Prostate gland (tissue), 2 donors: ENCODE results near the gene PSPH. TPM values are rescaled to one million over a fixed set of nuclear protein-coding genes. Genes with fewer than 3 reads are reported as not detected.
"Not testable (repeated sequence)": the region's sequence is repeated elsewhere in the genome, so short reads cannot be mapped to it uniquely, and the experiment has no call there.

Source experiments
- DNase-seq: peaks from one replicate; pipeline ENCODE4 v3.0.0-alpha.2; 2019; ENCODE audit warnings: low spot score
- H3K27ac ChIP-seq, 2 donors: fragments of 200-600 bp; sonication (generic); 2 replicates each; pipeline ENCODE4 v1.5.1; 2017 to 2019
- H3K27me3 ChIP-seq: fragments of 200-600 bp; sonication (generic); replicated peaks from 2 replicates; pipeline ENCODE4 v1.5.1; 2019; ENCODE audit not compliant: insufficient read depth
- H3K36me3 ChIP-seq, 2 donors: fragments of 200-600 bp; sonication (generic); 1 replicate in 1 of 2; 2 replicates in 1 of 2; pipeline versions ENCODE4 v1.5.1 to v1.8.1; 2017 to 2019
- H3K4me1 ChIP-seq: fragments of 200-600 bp; sonication (generic); replicated peaks from 2 replicates; pipeline ENCODE4 v1.5.1; 2019
- H3K4me3 ChIP-seq, 2 donors: fragments of 200-600 bp; sonication (generic); 2 replicates each; pipeline ENCODE4 v1.5.1; 2017 to 2019
- H3K9me3 ChIP-seq: fragments of 200-600 bp; sonication (generic); 2 replicates; pipeline ENCODE4 v1.5.1; 2017
- CTCF ChIP-seq, 4 experiments: fragments of 200-600 bp in 2 of 4; fragments of 450-650 bp in 2 of 4; sonication (generic) in 2 of 4; IDR thresholded peaks; 1 replicate in 3 of 4; 2 replicates in 1 of 4; pipeline ENCODE4 v1.5.1; 2016 to 2019; ENCODE audit warnings: antibody characterized with exemption in 4 of 4, mild to moderate bottlenecking in 2 of 4, moderate library complexity in 2 of 4
- POLR2A ChIP-seq: fragments of 450-650 bp; IDR thresholded peaks from one replicate; pipeline ENCODE4 v1.6.1; 2016; ENCODE audit warnings: antibody characterized with exemption, mild to moderate bottlenecking
- POLR2AphosphoS5 ChIP-seq: sonication (generic); formaldehyde crosslinking; IDR thresholded peaks from one replicate; pipeline ENCODE4 v1.6.1; 2017; ENCODE audit warnings: antibody characterized with exemption
- WGBS: methylation state at CpG from one replicate; pipeline ENCODE4 v1.1.5; 2018; 5-methylcytosine and 5-hydroxymethylcytosine counted together
- intact Hi-C: fragments of 100-400 bp; cut with DNase I; formaldehyde crosslinking; loops from one replicate; pipeline ENCODE4 v1.14.2; 2022
- total RNA-seq, 2 donors: library from RNA; depleted of rRNA; stranded (reverse); fragments of >200 nt; gene quantifications; one replicate each; pipeline ENCODE4 v1.1.0, GENCODE V29; 2016

Gene PSPH
- total RNA-seq, 2 donors from 2014 or later: 25.8 to 47.1 TPM

GRCh38 chr7:56092789-56093531 lies 41.7 kb upstream of the PSPH start, which contains the start of gene PHKG1:
Gene PHKG1, minus strand, starts transcription at chr7:56092952. Its CDS starts 4,011 bp downstream, at chr7:56088941.
- DNase-seq: peak; percentile 71

DNA sequence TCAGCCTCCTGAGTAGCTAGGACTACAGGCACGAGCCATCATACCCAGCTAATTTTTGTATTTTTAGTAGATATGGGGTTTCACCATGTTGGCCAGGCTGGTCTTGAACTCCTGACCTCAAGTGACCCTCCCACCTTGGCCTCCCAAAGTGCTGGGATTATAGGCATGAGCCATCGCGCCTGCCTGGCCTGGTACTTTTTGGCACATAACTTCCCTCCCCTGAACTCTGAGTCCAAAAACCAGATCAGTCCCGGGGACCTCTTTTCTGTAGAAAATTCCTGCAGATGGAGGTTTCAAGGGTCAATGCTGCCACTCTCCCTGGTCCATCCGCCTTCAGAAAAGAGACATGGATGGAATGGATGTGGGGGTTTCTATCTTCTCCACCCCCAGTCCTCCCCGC lies 41.1 kb upstream of the PSPH start:
- H3K36me3 ChIP-seq, H3K4me3 ChIP-seq, DNase-seq, H3K27me3 ChIP-seq, intact Hi-C loops, H3K9me3 ChIP-seq, H3K4me1 ChIP-seq: not testable (repeated sequence)
- 31% methylated on average over 6 of the region's 6 CpGs for WGBS
- peak overlapping the region; percentile 46 to 71 for H3K27ac ChIP-seq

More at GRCh38 chr7:56092789-56093531, 41.7 kb upstream of the PSPH start, which contains the start of gene PHKG1:
- Histone ChIP-seq H3K27me3 (no peaks in the 10 kb centered on the region), H3K36me3 (no peaks in the 10 kb centered on the region), H3K4me1 (peaks cover 5% of the 10 kb centered on the region), H3K27ac (peak within 1 kb of the TSS; percentile 46 to 71), H3K4me3 (no peak within 1 kb of the TSS), H3K9me3 (no peaks in the 10 kb centered on the region)
- TF ChIP-seq CTCF (IDR thresholded peaks at IDR 0.05): peak in 3 of 4 experiments; percentile 21 to 48 (median 33)
- peak; percentile 75 for TF ChIP-seq POLR2AphosphoS5
- no peak for TF ChIP-seq POLR2A
- intact Hi-C loops: no loop called here
- 22% methylated on average over 19 of the region's 19 CpGs for WGBS

DNA sequence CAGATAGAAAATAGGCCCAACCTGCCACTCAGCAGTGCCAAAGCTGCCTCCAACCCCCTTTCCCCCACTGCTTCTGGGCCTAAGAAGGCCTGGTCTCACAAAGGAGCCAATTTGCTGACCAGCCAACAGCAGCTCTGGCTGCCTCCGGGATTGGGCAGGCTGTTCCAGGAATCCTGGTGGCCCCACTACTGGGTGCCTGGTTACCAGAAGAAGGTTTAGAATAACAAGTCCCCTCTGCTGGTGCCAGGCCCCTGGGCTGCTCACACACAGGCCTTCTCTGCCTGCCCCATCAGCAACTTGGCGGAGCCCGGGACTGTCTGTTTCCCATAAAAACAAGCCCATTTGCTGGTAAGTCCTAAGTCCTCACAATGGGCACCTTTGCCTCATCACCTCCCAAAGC lies 40.3 kb upstream of the PSPH start:
- peak; percentile 26 for DNase-seq
- H3K27ac ChIP-seq: peak overlapping the region; percentile 46 to 71

DNA sequence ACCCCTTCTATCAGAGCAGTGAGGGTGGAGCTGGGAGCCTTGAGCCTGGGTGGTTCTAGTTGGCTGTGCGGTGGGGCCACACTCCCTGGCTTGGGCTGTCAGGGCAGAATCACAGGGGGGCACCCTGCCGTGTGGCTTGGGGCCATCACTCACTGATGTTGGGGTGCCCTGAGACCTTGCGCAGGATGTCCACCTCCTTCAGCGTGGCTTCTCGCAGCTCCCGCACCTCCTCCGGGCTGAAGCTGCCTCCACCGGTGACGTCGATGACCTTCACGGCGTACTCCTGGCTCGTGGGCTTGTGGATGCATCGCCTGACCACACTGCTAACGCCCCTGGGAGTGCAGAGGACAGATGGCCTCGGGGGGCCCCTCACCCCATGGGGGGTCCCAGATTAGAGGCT lies 36.2 kb upstream of the PSPH start:
- no peaks in the 10 kb centered on the region for H3K27me3 ChIP-seq
- WGBS: 92% methylated on average over 16 of the region's 16 CpGs
- peaks cover 1% of the 10 kb centered on the region for H3K4me1 ChIP-seq
- no peaks in the 10 kb centered on the region for H3K9me3 ChIP-seq
- no peak overlapping the region for H3K27ac ChIP-seq
- H3K4me3 ChIP-seq: no peak overlapping the region
- no peak for DNase-seq
- intact Hi-C loops: no loop called here
- no peaks in the 10 kb centered on the region for H3K36me3 ChIP-seq
- TF ChIP-seq POLR2AphosphoS5 (no peak), CTCF (IDR thresholded peaks at IDR 0.05) (no peak), POLR2A (no peak)

More for the DNA sequence above, 40.3 kb upstream of the PSPH start:
- Histone ChIP-seq H3K36me3 (no peaks in the 10 kb centered on the region), H3K9me3 (no peaks in the 10 kb centered on the region), H3K27me3 (no peaks in the 10 kb centered on the region), H3K4me1 (peaks cover 5% of the 10 kb centered on the region), H3K4me3 (no peak overlapping the region)
- WGBS: 64% methylated on average over 3 of the region's 3 CpGs
- intact Hi-C loops: no loop called here
- TF ChIP-seq POLR2AphosphoS5 (no peak), POLR2A (no peak), CTCF (IDR thresholded peaks at IDR 0.05) (no peak)

DNA sequence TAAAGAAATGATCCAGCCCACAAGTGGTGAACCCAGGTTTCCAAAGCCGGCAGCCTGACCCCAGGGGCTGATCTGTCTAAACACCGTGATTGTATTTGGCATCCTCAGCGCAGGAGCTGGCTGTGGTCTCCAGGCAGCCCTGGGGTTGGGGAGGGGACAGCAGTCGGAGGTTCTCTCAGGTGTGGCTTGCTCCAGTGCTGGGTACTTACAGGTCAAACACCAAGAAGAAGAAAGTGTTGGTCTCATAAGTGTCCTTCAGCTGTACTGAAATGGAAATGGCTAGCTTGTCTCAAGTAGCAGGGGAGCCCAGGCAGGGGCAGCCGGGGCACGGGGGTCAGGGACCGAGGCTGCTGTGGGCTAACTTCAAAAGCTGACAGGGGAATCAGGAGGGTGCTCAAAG lies 35.5 kb upstream of the PSPH start:
- Histone ChIP-seq H3K27me3 (no peaks in the 10 kb centered on the region), H3K4me1 (no peaks in the 10 kb centered on the region), H3K27ac (no peak overlapping the region), H3K9me3 (no peaks in the 10 kb centered on the region), H3K36me3 (no peaks in the 10 kb centered on the region), H3K4me3 (no peak overlapping the region)
- WGBS: 91% methylated on average over 7 of the region's 7 CpGs
- intact Hi-C loops: no loop called here
- DNase-seq: no peak
- TF ChIP-seq CTCF (IDR thresholded peaks at IDR 0.05) (no peak), POLR2A (no peak), POLR2AphosphoS5 (no peak)
